K562 (cell line): ENCODE results near the gene TMEM156. TPM values are rescaled to one million over a fixed set of nuclear protein-coding genes. Genes with fewer than 3 reads are reported as not detected.

Experiments
- ATAC-seq: fragments of 200-7000 bp; cut with Tn5 transposase; 3 replicates; pipeline ENCODE4 v1.9.1; 2020; ENCODE audit warnings: moderate library complexity
- BruUV-seq: library from RNA; stranded (reverse); fragments of 400-500 nt; replicated peaks from 2 replicates; lab custom pipeline; 2021; lab: Mats Ljungman, UMichigan
- CTCF ChIA-PET: fragments of 300-600 bp; formaldehyde crosslinking; extraction: SDS; loops from one replicate; lab custom pipeline; 2021; ENCODE audit warnings: low intra/inter-chr PET ratio; lab: Yijun Ruan, JAX
- POLR2A ChIA-PET: fragments of 300-600, 350-650 bp; sonication (Branson Sonifier 250); formaldehyde crosslinking; extraction: SDS; loops from one replicate; lab custom pipeline; 2021; ENCODE audit warnings: antibody characterized with exemption, inconsistent platforms; lab: Yijun Ruan, JAX
- DNase-seq, 4 experiments: peaks; one replicate each; pipeline versions ENCODE4 v3.0.0 to v3.0.0-alpha.2; 2011 to 2018; ENCODE audit warnings: low spot score in 3 of 4, mixed read lengths in 3 of 4; ENCODE audit errors: extremely low read depth in 1 of 4
- FAIRE-seq: peaks from 2 replicates; lab custom pipeline; 2011; peaks lifted over from hg19 to GRCh38; lab: Jason Lieb, UNC
- H2AFZ ChIP-seq: 2 replicates; pipeline ENCODE4 v1.6.0; 2011; ENCODE audit warnings: low read depth, low read length, control low read depth, inconsistent platforms
- H3K27ac ChIP-seq: fragments of 200-600 bp; 3 replicates; pipeline ENCODE4 v1.8.0; 2011; ENCODE audit warnings: low read depth, mild to moderate bottlenecking, control low read depth, inconsistent platforms, low read length, moderate library complexity, mixed read lengths; ENCODE audit errors: extremely low read depth
- H3K27me3 ChIP-seq, 2 experiments: fragments of 300-600 bp in 1 of 2; 2 replicates in 1 of 2; 3 replicates in 1 of 2; pipeline versions ENCODE4 v1.6.0 to v1.8.0; 2011; ENCODE audit warnings: inconsistent platforms in 2 of 2, low read length in 2 of 2, mild to moderate bottlenecking in 1 of 2, mixed read lengths in 1 of 2, moderate library complexity in 1 of 2; ENCODE audit not compliant: control insufficient read depth in 2 of 2, insufficient read depth in 2 of 2
- H3K36me3 ChIP-seq: fragments of 300-600 bp; 3 replicates; pipeline ENCODE4 v1.8.0; 2011; ENCODE audit warnings: mild to moderate bottlenecking, low read length, inconsistent platforms; ENCODE audit not compliant: control insufficient read depth, insufficient read depth
- H3K4me1 ChIP-seq, 2 experiments: fragments of 200-600 bp in 1 of 2; replicated peaks in 1 of 2; 2 replicates in 1 of 2; 3 replicates in 1 of 2; pipeline versions ENCODE4 v1.5.1 to v1.8.0; 2011; ENCODE audit warnings: inconsistent platforms in 2 of 2, low read length in 2 of 2, mild to moderate bottlenecking in 1 of 2, mixed read lengths in 1 of 2, moderate library complexity in 1 of 2; ENCODE audit not compliant: control insufficient read depth in 2 of 2, insufficient read depth in 2 of 2
- H3K4me2 ChIP-seq: 2 replicates; pipeline ENCODE4 v1.6.1; 2011; ENCODE audit warnings: low read length, control low read depth, inconsistent platforms, mixed read lengths; ENCODE audit not compliant: insufficient read depth
- H3K4me3 ChIP-seq: fragments of 200-600 bp; sonication (generic), shearing (Covaris generic); 2 replicates; pipeline ENCODE4 v1.5.1; 2016; ENCODE audit warnings: control low read depth, inconsistent platforms
- H3K79me2 ChIP-seq: fragments of 200-600 bp; 3 replicates; pipeline ENCODE4 v1.8.0; 2011; ENCODE audit warnings: low read length, inconsistent platforms; ENCODE audit not compliant: control insufficient read depth, insufficient read depth
- H3K9ac ChIP-seq, 2 experiments: 2 replicates each; pipeline versions ENCODE4 v1.6.0 to v1.6.1; 2011; ENCODE audit warnings: low read depth in 2 of 2, low read length in 2 of 2, control low read depth in 1 of 2, inconsistent platforms in 1 of 2, mild to moderate bottlenecking in 1 of 2, mixed read lengths in 1 of 2; ENCODE audit not compliant: insufficient read depth in 1 of 2
- H3K9me1 ChIP-seq: one replicate; pipeline ENCODE4 v1.6.0; 2011; ENCODE audit warnings: inconsistent platforms, mild to moderate bottlenecking, low read length, moderate library complexity; ENCODE audit not compliant: control insufficient read depth, insufficient read depth
- H3K9me3 ChIP-seq: replicated peaks from 2 replicates; pipeline ENCODE4 v1.5.1; 2011; ENCODE audit warnings: low read depth, low read length, inconsistent platforms; ENCODE audit not compliant: control insufficient read depth, insufficient read depth
- H4K20me1 ChIP-seq: replicated peaks from 2 replicates; pipeline ENCODE4 v1.6.1; 2011; ENCODE audit warnings: low read length, inconsistent platforms, mixed read lengths; ENCODE audit not compliant: control insufficient read depth, insufficient read depth
- CBX3 ChIP-seq, 2 experiments: IDR thresholded peaks; 1 replicate in 1 of 2; 2 replicates in 1 of 2; pipeline ENCODE4 v1.6.1; 2012; ENCODE audit warnings: inconsistent platforms in 2 of 2, low read length in 2 of 2, borderline replicate concordance in 1 of 2, control low read depth in 1 of 2
- CREB3 ChIP-seq: fragments of 450-650 bp; conservative IDR thresholded peaks from 2 replicates; pipeline ENCODE4 v1.6.1; 2016; ENCODE audit warnings: missing genetic modification characterization, low read depth, mild to moderate bottlenecking, missing compliant biosample characterization, moderate library complexity
- CSDE1 ChIP-seq, 2 experiments: fragments of 450-650 bp; IDR thresholded peaks; 2 replicates each; pipeline ENCODE4 v1.6.1; 2016; ENCODE audit warnings: mild to moderate bottlenecking in 1 of 2
- E2F1 ChIP-seq: sonication (generic); formaldehyde crosslinking; IDR thresholded peaks from 2 replicates; pipeline ENCODE4 v1.8.1; 2023; ENCODE audit warnings: mild to moderate bottlenecking, missing genetic modification reagents, moderate library complexity
- ETS2 ChIP-seq: IDR thresholded peaks from 2 replicates; pipeline ENCODE4 v1.6.1; 2016; ENCODE audit warnings: borderline replicate concordance, missing genetic modification characterization, mild to moderate bottlenecking, moderate library complexity, missing compliant biosample characterization; ENCODE audit not compliant: poor library complexity, severe bottlenecking
- FOSL1 ChIP-seq: fragments of 200-800 bp; sonication (Bioruptor generic); conservative IDR thresholded peaks from 2 replicates; pipeline ENCODE4 v1.6.1; 2016; ENCODE audit warnings: missing genetic modification characterization, missing compliant biosample characterization
- FOXK1 ChIP-seq: sonication (generic); formaldehyde crosslinking; IDR thresholded peaks from 2 replicates; pipeline ENCODE4 v1.8.0; 2022; ENCODE audit warnings: missing genetic modification reagents, mild to moderate bottlenecking, borderline replicate concordance
- KAT8 ChIP-seq: fragments of 450-650 bp; IDR thresholded peaks from 2 replicates; pipeline ENCODE4 v1.6.1; 2016; ENCODE audit warnings: low read depth, mild to moderate bottlenecking
- LARP7 ChIP-seq: fragments of 450-650 bp; IDR thresholded peaks from 2 replicates; pipeline ENCODE4 v1.6.1; 2016
- RB1 ChIP-seq: fragments of 450-650 bp; IDR thresholded peaks from 2 replicates; pipeline ENCODE4 v1.6.1; 2017; ENCODE audit warnings: low read depth, mild to moderate bottlenecking
- SMARCA4 ChIP-seq: fragments of 450-650 bp; IDR thresholded peaks from 2 replicates; pipeline ENCODE4 v1.6.1; 2016
- TFAP4 ChIP-seq: sonication (generic); formaldehyde crosslinking; IDR thresholded peaks from 2 replicates; pipeline ENCODE4 v1.8.0; 2022; ENCODE audit warnings: missing genetic modification reagents, mild to moderate bottlenecking, moderate library complexity, borderline replicate concordance
- ZBTB2 ChIP-seq: fragments of 450-650 bp; IDR thresholded peaks from 2 replicates; pipeline ENCODE4 v1.6.1; 2016; ENCODE audit warnings: antibody characterized with exemption
- ZNF277 ChIP-seq: fragments of 250-450 bp; sonication (Bioruptor Pico); IDR thresholded peaks from 2 replicates; pipeline ENCODE4 v1.8.0; 2022; ENCODE audit warnings: inconsistent platforms, mild to moderate bottlenecking, moderate library complexity, borderline replicate concordance
- ZNF583 ChIP-seq: fragments of 250-450 bp; sonication (Bioruptor Pico); IDR thresholded peaks from 2 replicates; pipeline ENCODE4 v1.4.0; 2020
- WGBS: fragments of 100-300 bp; shearing (Covaris generic); methylation state at CpG from one replicate; pipeline ENCODE4 v1.1.6; 2016; ENCODE audit warnings: low coverage, mixed read lengths; ENCODE audit not compliant: insufficient coverage; ENCODE audit errors: missing lambda C conversion rate; 5-methylcytosine and 5-hydroxymethylcytosine counted together
- in situ Hi-C: fragments of 300-500 bp; cut with MboI; formaldehyde crosslinking; loops from 4 replicates; pipeline ENCODE4 v1.15.0; 2018; ENCODE audit warnings: inconsistent platforms, mixed read lengths
- intact Hi-C: fragments of 100-400 bp; cut with micrococcal nuclease; formaldehyde crosslinking; loops from 2 replicates; pipeline ENCODE4 v1.14.2; 2022
- polyA plus RNA-seq, 8 experiments: library from polyadenylated mRNA; depleted of rRNA in 4 of 8; stranded (reverse) in 5 of 8; unstranded in 3 of 8; fragments of >200 nt; fragmentation: Nextera tagmentation in 2 of 8; fragmentation: Illumina TruSeq in 1 of 8; extraction: Ambion mirVana in 2 of 8; extraction: Trizol in 1 of 8; gene quantifications; 2 replicates each; pipeline versions ENCODE4 v1.2.1 to v1.2.3, GENCODE V29; 2011 to 2014; ENCODE audit warnings: inconsistent platforms in 1 of 8, missing spikeins in 1 of 8
- total RNA-seq, 7 experiments: library from RNA; depleted of rRNA in 6 of 7; stranded (reverse); fragments of >200 nt in 6 of 7; fragmentation: Illumina TruSeq in 2 of 7; extraction: Trizol in 2 of 7; gene quantifications; 2 replicates each; pipeline versions ENCODE4 v1.2.1 to v1.2.3, GENCODE V29; 2011 to 2021; ENCODE audit warnings: low replicate concordance in 1 of 7

TMEM156 gene
- total and polyA plus RNA-seq, 9 of the 15 experiments (the other 6 are each of a cell fraction or from before 2014, with no cell fraction given), result 3.5 to 9.6 (median 6.4) TPM

GRCh38 chr4:38989487-38989886 is 42.7 kb downstream of the TMEM156 start:
- H3K4me2 ChIP-seq, result no peak overlapping the region
- TF ChIP-seq SMARCA4, result no peak
- TF ChIP-seq FOSL1 (tag), result no peak
- no peak for TF ChIP-seq TFAP4 (CRISPR knock-in tag)
- TF ChIP-seq ZNF277, result no peak
- no peak for TF ChIP-seq FOXK1 (CRISPR knock-in tag)
- TF ChIP-seq ZNF583 (CRISPR knock-in tag), result no peak
- no peak for TF ChIP-seq CBX3 (IDR thresholded peaks at IDR 0.05; ENCODE audit: borderline replicate concordance in 1 of 2, low read length in 2 of 2)
- TF ChIP-seq ZBTB2, result no peak
- no peak for TF ChIP-seq E2F1 (CRISPR knock-in tag)
- no peak for TF ChIP-seq RB1
- no peak for TF ChIP-seq KAT8
- TF ChIP-seq CSDE1 (IDR thresholded peaks at IDR 0.05), result no peak
- TF ChIP-seq LARP7, result no peak
- TF ChIP-seq CREB3, result no peak
- TF ChIP-seq ETS2 (tag), result no peak
- no peaks in the 10 kb centered on the region for H3K9me1 ChIP-seq
- H3K36me3 ChIP-seq, result peaks cover 3% of the 10 kb centered on the region; the same call in 1 of the 3 replicates
- 77% methylated on average over 6 of the region's 6 CpGs for WGBS
- in situ Hi-C loops, result no loop called here
- H3K79me2 ChIP-seq, result no peaks in the 10 kb centered on the region
- no peak overlapping the region for H3K4me3 ChIP-seq
- intact Hi-C loops, result no loop called here
- FAIRE-seq (no peak), ATAC-seq (no peak), DNase-seq (no peak)
- ChIA-PET POLR2A (interaction anchor here (0.7 to 1.1 kb wide), 2 partner anchors 10 to 239 kb away, joined by 3 read pairs; no protein-coding TSS in a partner anchor), CTCF (no interaction called here)
- no TSS peak for BruUV-seq
- H3K27me3 ChIP-seq, result no peaks in the 10 kb centered on the region
- H2AFZ ChIP-seq, result no peak overlapping the region
- no peaks in the 10 kb centered on the region for H3K4me1 ChIP-seq
- no peaks in the 10 kb centered on the region for H4K20me1 ChIP-seq
- H3K9me3 ChIP-seq, result no peaks in the 10 kb centered on the region
- H3K27ac ChIP-seq, result no peak overlapping the region
- no peak overlapping the region for H3K9ac ChIP-seq
